Parathyroid adenoma (tissue), 2 donors: Measurements from ENCODE around the gene ABCF2.
A peak's percentile ranks its signal among the peaks of the same experiment; 100 is the strongest.

Source experiments
- H2AFZ ChIP-seq: fragments of 300-600 bp; sonication (generic); one replicate; pipeline ENCODE4 v1.7.0; 2017; ENCODE audit warnings: antibody characterized with exemption, mild to moderate bottlenecking
- H3K27ac ChIP-seq: fragments of 300-600 bp; sonication (generic); one replicate; pipeline ENCODE4 v1.7.0; 2017
- H3K27me3 ChIP-seq: fragments of 300-600 bp; sonication (generic); one replicate; pipeline ENCODE4 v1.7.0; 2017; ENCODE audit warnings: low read length; ENCODE audit not compliant: control insufficient read depth, insufficient read depth
- H3K36me3 ChIP-seq: fragments of 300-600 bp; sonication (generic); one replicate; pipeline ENCODE4 v1.7.0; 2017; ENCODE audit warnings: low read length; ENCODE audit not compliant: control insufficient read depth, insufficient read depth
- H3K4me1 ChIP-seq: fragments of 300-600 bp; sonication (generic); one replicate; pipeline ENCODE4 v1.7.0; 2017; ENCODE audit warnings: control low read depth
- H3K4me2 ChIP-seq: fragments of 300-600 bp; sonication (generic); one replicate; pipeline ENCODE4 v1.7.0; 2017; ENCODE audit warnings: low read length
- H3K4me3 ChIP-seq: fragments of 300-600 bp; sonication (generic); one replicate; pipeline ENCODE4 v1.7.0; 2017; ENCODE audit warnings: low read depth, low read length
- H3K79me2 ChIP-seq: fragments of 300-600 bp; sonication (generic); one replicate; pipeline ENCODE4 v1.7.0; 2017; ENCODE audit warnings: control low read depth
- H3K9ac ChIP-seq: fragments of 300-600 bp; sonication (generic); one replicate; pipeline ENCODE4 v1.7.0; 2017; ENCODE audit warnings: mild to moderate bottlenecking
- H3K9me3 ChIP-seq: fragments of 300-600 bp; sonication (generic); one replicate; pipeline ENCODE4 v1.7.0; 2017; ENCODE audit warnings: low read length; ENCODE audit not compliant: control insufficient read depth
- CTCF ChIP-seq: fragments of 300-600 bp; sonication (generic); IDR thresholded peaks from one replicate; pipeline ENCODE4 v1.7.0; 2017; ENCODE audit warnings: antibody characterized with exemption, mild to moderate bottlenecking
- donor health status: primary hyperparathyroidism.

Gene ABCF2

DNA sequence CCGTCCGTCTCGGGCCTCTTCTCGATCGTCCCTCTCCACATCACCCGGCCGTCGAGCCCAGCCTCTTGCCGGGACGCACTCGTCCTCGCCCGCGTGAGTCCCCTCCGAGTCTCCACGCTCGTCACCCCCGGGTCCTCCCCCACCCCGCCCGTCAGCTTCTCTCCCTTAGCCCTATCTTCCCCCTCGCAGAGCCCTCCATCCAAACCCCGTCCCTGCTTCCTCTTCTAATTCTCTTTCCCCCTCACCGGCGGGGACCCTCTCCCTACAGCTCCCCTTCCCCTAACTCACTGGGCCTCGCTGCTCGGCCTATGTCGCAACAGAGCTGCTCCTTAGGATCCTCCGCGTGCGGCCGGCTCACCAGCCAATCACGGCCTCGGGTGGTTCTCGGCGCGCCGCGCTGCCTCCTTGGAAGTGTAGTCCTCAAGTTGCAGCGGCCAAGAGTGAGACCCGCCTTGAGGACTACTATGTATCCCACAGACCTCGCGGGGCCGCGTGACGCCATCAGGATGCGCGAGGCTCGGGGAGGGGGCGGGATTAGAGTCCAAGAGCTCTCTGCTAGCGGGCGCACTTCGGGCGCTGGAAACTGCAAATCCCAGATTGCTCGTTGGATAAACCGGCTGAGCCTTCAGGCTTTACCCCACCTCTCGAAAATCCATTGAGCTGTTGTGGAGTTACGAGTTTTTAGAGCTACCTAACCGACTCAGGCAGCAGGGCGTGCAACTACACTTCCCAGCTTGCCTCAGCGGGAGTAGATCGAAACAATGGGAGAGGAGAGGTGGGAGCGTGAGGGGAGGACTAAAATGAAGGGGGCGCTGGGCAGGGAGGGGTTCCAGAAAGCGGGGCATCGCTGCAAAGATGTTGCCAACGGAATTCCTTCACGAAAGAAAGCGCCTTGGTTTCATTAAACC lies at the start of gene ABCF2:
TSS of gene ABCF2 (minus strand) at position 331 of the 908 bp plus-strand sequence. CDS start 747 bp downstream, outside the sequence.
- H3K9ac ChIP-seq = peak within 1 kb of the TSS; percentile 12
- H3K27me3 ChIP-seq = no peaks in the 10 kb centered on the region
- no peaks in the 10 kb centered on the region for H3K9me3 ChIP-seq
- H3K4me1 ChIP-seq = peaks cover 19% of the 10 kb centered on the region
- no peak for TF ChIP-seq CTCF
- peaks cover 27% of the 10 kb centered on the region for H3K79me2 ChIP-seq
- H3K36me3 ChIP-seq = no peaks in the 10 kb centered on the region
- peak within 1 kb of the TSS; percentile 73 for H3K4me3 ChIP-seq
- H3K27ac ChIP-seq = peak within 1 kb of the TSS; percentile 66
- peak within 1 kb of the TSS; percentile 69 for H2AFZ ChIP-seq
- H3K4me2 ChIP-seq = peak within 1 kb of the TSS; percentile 89

DNA sequence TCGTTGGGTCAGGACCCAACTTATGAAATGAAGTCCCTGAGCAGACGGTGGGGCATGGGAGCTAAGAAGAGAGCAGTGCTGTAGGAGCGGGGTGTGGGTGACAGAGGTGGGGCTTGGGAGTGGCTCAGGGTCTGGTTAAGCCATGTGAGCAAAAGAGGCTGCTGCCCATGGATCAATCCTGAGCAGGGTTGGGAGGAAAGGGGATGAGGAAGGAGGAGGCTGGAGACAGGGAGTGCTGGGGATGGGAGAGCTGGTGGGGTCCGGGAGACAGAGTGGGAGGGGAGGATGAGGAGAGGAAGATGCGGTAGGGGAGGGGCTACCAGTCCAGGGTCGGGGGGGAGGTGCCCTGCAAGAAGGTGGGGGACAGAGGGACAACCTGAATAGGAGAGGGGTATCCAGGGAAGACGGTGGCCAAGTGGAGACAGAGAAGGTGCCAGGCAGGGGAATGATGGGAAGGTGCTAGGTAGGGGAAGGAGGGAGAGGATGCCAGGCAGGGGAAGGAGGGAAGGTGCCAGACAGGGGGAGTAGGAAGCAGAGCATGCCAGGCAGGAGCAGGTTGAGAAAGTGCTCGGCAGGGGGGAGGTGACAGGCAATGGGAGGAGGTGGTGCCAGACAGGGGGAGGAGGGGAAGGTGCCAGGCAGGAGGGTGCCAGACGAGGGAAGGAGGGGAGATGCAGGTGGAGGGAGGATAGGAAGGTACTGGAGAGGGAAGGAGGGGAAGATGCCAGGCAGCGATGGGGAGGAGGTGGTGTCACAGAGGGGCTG lies 49.0 kb upstream of the ABCF2 start:
- Histone ChIP-seq H3K4me1 (peaks cover 16% of the 10 kb centered on the region), H3K9ac (no peak overlapping the region), H3K27ac (no peak overlapping the region), H3K4me3 (peak overlapping the region; percentile 7), H3K9me3 (no peaks in the 10 kb centered on the region), H3K27me3 (no peaks in the 10 kb centered on the region), H3K4me2 (peak overlapping the region; percentile 57), H3K79me2 (no peaks in the 10 kb centered on the region), H3K36me3 (no peaks in the 10 kb centered on the region), H2AFZ (no peak overlapping the region)
- no peak for TF ChIP-seq CTCF

GRCh38 chr7:151274936-151275812 lies 48.2 kb upstream of the ABCF2 start:
- H3K4me3 ChIP-seq = no peak overlapping the region
- H3K27ac ChIP-seq = no peak overlapping the region
- no peaks in the 10 kb centered on the region for H3K79me2 ChIP-seq
- no peaks in the 10 kb centered on the region for H3K27me3 ChIP-seq
- no peak overlapping the region for H3K9ac ChIP-seq
- peaks cover 16% of the 10 kb centered on the region for H3K4me1 ChIP-seq
- H3K4me2 ChIP-seq = no peak overlapping the region
- H3K9me3 ChIP-seq = no peaks in the 10 kb centered on the region
- TF ChIP-seq CTCF = no peak
- H2AFZ ChIP-seq = no peak overlapping the region
- H3K36me3 ChIP-seq = no peaks in the 10 kb centered on the region

GRCh38 chr7:151274396-151274795 lies 47.4 kb upstream of the ABCF2 start:
- Histone ChIP-seq H3K79me2 (no peaks in the 10 kb centered on the region), H3K9ac (no peak overlapping the region), H3K4me3 (no peak overlapping the region), H3K27ac (no peak overlapping the region), H3K4me2 (no peak overlapping the region), H3K27me3 (no peaks in the 10 kb centered on the region), H3K9me3 (no peaks in the 10 kb centered on the region), H3K36me3 (no peaks in the 10 kb centered on the region), H3K4me1 (peaks cover 16% of the 10 kb centered on the region), H2AFZ (no peak overlapping the region)
- no peak for TF ChIP-seq CTCF
